ENCODE measurements around the gene IL17REL.
"Not testable (repeated sequence)": the region's sequence is repeated elsewhere in the genome, so short reads cannot be mapped to it uniquely, and the experiment has no call there.

Gene IL17REL

DNA sequence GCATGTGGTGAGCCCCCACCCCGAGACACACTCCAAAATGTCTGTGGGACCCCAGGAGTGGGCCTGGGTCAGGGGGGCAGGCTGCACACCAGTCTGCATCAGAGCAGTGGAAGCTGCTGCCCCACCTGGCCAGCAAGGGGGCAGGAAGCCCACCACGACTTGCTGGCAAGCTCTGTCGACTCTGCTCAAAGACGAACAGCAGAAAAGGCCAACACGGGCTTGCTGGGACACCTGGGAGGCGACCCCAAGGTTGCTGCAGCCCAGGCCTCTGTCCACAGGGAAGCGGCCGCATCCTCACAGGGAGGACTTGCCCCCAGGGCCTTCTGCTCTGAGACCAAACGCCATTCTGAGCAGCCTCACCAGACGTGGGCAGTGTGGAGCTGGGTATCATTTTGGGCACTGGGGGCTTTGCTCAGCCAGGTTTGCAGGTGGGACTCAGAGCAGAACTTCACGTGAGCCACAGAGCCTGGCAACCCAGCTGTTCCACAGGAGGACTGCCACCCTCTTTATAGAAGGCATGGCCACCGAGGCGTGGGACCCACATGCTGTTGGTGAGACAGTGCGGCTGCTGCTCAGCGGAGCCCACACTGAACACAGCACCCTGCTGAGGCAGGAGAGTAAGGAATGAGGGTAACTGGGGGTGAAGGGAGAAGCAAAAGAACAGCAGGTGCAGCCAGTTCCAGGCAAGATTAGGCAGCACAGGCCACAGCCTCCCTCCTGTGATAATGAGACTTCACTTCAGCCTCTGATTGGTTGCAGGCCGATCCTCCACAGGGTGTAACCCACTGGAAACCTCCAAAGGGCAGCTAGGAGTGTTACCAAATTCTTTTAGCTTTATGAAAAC lies 11.0 kb downstream of the IL17REL start:
- no peak for FAIRE-seq

DNA sequence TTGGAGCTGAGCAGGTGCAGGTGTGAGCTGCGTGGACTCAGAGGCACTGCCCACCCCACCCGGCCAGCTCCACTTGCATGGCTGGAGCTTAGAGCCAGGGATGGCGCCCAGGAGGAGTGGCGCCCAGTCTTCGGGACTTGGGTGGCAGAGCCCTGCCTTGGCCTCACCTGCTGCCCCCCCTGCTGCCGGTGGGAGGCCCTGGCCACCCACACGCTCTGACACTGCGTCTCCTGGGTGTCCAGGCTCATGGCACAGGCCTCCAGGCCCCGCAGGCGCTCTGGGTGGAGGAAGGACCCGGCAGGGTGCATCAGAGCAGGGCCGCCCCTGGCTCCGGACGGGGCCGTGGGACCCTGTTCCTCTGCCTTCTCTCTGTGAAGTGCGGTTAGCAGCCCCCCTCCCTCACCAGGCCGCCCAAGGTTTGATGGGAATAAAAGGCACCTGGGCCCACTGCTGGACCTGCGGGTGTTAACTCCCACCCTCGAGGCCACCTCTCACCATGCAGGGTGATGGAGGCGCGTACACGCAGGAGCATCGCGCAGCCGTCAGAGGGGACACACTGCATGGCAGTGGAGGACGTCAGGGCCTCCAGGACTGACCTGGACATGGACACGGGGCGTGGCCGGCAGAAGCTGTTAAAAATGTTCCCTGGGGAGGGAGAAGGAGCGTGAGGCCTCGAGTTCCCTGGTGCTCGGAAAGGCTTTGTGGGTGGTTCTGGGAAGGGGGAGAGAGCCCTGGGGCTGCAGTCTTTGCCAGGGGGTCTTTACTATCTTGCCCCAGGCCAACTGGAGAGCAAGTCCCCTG lies 11.8 kb downstream of the IL17REL start:
- FAIRE-seq = no peak

DNA sequence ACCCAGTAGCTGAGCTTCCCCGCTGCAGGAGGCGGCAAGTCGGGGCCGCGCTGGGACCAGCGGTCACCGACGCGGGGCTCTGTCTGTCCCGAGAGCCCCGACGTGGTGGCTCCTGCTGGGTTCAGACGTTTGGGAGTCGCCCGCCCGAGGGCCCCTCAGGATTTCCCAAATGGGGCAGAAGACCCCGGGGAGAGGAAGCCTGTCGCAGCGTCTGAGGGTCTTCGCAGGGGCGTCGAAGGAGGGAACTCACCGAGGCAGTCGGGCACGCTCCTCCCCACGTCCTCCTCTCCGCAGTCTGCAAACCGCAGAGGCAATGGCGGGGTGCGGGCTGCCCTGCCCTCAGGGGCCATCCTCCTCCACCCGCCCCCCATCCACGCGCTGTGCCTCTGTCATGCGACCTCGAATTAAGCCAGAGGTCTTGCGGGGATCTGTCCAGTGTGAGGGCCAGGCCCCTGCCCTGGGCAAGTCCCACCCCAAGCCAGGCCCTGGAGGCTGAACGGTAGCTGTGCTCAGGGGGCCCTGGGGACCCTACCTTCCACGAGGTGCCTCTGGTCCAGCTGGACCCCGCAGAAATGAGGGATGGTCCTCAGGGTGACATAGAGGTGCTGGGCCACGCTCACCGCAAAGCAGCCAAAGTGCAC lies 12.5 kb downstream of the IL17REL start:
- no peak for FAIRE-seq

DNA sequence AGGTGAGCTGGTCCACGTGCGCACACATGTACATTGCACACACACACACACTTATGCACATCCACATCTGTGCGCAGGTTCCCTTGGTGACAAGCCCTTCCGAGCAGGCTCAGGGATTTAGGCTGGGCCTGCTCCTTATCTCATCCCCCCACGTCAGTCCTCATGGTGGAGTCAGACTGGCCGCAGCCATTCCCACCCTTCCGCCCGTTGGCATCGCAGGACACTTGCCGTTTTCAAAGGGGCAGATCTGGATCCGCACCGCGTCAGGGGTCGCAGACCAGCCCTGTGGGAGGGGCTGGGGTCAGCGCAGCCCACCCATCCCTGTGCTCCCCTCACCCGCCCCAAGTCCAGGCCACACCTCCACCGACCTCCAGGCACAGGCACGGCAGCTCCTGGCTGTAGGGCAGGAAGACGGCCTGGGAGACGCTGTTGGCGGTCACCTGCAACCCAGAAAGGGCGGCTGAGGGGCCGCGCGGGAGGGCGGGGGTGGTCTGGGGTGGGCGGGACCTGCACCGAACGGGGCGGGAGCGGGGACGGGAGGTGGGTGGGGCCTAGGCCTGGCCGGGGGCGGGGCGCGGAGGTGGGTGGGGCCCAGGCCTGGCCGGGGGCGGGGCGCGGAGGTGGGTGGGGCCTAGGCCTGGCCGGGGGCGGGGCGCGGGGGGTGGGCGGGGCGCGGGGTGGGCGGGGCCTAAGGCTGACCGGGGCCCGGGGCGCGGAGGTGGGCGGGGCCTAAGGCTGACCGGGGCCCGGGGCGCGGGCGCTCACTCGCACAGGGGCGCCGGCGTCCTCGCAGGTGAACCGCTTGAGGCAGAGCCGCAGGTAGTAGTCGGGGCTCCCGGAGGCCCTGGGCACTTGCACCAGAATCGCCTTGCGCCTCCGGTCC lies 13.3 kb downstream of the IL17REL start:
- no peak for FAIRE-seq

DNA sequence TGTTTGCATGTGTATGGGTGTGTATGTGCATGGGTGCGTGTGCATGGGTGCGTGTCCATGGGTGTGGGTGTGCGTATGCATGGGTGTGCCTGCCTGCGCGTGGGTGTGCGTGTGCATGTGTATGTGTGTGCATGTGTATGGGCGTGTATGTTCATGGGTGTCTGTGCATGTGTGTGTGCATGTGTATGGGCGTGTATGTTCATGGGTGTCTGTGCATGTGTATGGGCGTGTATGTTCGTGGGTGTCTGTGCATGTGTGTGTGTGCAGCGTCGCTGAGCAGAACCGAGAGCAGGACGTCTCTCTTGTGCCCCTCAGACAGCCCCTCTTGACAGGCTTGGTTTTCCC lies 13.9 kb downstream of the IL17REL start:
- no peak for FAIRE-seq

DNA sequence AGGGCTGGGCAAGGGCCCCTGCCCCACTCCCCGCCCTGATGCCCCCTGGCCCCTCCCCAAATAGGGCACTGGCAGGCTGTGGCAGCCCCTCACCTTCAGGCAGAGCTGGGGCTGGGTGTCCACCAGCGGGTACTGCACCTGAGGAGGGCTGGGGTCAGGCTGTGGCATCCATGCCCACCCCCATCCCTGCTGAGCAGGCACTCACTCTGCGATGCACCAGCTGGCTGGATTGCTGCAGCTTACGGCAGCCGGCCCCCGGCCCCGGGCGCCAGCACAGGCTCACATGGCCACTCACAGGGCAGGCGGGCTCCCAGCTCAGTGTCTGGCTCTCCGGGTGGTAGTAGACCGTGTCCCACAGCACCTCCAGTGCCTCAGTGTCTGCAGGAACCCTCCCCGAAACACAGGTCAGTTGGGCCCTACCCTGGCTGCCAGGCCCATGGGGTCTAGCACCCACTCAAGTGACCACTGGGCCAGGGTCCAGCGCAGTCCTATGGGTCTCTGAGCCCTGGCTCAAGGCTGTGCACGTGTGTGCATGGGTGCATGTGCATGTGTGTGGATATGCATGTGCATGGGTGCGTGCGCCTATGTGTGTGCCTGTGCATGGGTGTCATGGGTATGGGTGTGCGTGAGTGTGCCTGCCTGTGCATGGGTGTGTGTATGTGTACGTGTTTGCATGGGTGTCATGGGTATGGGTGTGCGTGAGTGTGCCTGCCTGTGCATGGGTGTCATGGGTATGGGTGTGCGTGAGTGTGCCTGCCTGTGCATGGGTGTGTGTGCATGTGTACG lies 14.4 kb downstream of the IL17REL start:
- FAIRE-seq = no peak

DNA sequence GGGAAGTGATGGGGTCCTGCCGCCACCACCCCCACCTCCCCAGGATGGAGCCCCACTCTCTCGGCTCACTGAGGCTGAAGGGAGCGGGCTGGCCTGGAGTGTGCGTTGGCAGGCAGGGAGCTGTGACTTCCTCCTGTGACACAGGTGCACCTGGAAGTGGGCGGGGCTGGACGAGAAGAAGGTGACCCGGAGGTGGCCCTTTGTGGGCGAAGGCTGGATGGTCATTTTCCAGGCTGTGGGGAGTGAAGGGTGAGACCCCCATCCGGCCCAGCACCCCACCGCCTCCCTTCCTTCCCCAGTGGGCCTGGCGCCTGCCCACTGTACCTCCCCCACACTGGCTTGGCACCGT lies 15.3 kb downstream of the IL17REL start:
- FAIRE-seq = no peak

DNA sequence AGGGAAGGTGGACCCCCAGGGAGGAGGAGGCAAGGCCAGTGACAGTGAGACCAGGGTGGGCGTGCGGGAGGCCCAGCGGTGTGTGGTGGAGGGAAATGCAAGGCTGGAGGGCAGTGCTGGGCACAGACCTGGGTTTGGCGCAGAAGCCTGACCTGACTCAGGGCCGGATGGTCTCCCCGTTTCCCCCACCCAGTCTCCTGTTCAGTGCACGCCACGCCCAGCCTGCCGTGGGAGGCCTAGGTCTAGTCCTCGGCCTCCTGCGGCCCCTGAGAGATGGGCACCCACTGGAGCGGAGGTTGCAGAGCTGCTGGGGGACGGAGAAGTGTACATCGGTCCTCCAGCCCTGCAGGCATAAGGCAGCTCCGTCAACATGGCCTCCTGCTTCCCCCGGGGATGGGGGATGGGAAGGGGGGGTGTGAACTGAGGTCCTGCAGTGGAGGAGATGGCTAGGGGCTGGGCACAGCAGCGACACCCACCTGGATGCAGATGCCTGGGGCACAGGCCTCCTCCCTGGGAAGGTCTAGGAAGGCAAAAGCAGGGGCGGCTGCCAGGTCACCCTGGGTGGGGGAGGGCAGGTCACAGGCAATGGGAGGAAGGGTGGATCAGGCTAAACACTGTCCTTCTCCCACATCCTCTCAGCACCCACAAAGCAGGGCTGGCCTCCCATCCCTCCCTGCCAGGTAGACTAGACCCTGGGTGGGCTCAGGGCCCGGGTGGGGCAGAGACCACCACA lies 15.9 kb downstream of the IL17REL start:
- FAIRE-seq = no peak

DNA sequence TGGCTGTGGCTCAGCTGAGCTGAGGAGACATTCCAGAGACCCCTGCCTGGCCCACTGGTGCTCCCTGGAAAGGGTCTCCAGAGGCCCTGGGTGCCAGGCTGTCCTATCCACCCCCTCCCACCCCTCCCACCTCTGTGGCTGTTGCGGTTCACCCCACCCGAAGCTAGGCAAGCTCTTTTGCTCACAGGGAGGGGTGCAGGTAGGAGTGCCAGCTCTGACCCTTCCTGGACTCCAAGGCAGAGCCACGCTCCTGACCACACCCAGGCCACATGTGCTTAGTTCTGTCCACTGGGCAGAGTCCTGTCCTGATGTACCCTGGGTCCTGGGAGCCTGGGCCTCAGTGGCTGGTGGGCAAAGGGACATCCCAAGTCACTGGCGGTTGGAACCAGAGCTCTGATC lies 16.4 kb downstream of the IL17REL start:
- FAIRE-seq = no peak

DNA sequence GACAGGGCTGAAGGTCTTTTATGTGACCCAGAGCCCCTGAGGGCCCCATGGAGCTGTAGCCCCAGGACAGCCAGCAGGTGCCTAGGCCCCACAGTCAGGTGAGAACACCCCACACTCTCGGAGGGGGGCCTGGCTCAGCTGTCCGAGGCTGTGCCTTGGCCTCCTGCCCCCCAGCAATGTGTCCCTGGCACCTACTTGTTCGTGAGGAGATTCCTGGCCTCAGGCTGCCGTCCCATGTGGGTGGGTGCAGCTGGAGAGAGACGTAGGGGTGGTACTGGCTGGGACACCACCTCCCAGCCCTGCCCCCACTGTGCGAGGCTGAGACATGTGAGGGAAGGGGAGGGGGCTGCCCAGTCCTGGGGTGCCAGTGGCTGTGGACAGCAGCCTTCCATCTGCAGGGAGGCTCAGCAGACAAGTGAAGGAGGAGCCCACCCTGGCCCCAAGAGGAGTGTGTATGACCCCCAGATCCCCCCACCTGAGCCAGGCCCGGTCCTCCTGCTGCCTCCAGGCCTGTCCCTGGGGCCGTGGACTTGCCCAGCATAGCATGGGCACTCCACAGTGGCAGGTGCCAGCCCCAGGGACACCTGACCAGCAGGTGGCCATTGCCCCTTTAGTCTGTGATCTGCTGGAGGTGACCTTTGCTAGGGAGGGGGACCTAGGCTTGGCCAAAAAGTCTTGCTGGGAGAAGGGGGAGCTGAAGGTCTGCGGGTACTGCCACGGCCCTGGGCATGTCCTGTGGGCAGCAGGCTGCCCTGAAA lies 17.0 kb downstream of the IL17REL start:
- FAIRE-seq = no peak

DNA sequence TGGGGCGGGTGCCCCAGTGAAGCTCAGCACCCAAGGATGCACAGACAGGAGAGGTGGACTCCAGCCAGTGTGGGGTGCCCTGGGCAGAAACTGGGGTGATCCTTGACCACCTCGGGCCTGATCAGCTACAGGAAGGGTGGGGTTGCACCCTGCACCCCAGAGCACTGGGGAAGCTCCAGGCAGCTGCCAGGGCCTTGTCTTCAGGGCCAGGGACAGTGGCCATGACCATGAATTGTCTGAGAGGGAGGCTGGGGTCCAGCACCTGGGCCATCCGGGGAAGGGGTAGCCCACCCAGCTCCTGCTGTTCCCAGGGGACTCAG lies 17.6 kb downstream of the IL17REL start:
- no peak for FAIRE-seq

DNA sequence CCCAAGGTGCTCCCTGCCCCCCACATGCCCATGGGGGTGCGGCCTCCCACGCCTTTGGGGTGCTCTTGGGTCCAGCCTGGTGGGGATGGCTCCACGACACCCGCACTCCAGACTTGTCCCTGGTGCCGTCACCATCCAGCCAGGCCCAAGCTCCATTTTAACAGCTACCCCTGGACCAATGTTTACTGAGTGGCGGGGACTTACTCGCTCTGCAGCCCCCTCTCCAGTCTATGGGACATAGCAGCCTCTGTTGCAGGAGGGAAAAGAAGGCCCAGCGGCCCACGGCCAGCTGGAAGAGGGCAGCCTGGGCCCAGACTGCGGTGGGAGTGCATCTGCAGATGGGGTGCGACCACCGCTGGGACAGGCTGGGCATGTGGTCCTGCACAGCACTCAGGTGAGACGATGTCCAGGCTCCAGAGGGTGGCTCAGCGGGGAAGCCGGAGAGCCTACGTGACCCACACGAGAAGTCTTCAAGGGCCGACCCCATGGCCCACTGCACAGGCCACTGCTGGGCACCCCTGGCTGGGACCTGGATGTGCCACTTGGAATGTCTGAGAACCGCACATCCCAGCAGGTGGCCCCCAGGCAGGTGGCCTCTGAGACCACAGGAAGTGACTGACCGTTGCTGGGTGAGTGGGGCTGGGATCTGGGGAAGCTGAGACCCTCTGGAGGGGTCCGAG lies 18.1 kb downstream of the IL17REL start:
- no peak for FAIRE-seq

DNA sequence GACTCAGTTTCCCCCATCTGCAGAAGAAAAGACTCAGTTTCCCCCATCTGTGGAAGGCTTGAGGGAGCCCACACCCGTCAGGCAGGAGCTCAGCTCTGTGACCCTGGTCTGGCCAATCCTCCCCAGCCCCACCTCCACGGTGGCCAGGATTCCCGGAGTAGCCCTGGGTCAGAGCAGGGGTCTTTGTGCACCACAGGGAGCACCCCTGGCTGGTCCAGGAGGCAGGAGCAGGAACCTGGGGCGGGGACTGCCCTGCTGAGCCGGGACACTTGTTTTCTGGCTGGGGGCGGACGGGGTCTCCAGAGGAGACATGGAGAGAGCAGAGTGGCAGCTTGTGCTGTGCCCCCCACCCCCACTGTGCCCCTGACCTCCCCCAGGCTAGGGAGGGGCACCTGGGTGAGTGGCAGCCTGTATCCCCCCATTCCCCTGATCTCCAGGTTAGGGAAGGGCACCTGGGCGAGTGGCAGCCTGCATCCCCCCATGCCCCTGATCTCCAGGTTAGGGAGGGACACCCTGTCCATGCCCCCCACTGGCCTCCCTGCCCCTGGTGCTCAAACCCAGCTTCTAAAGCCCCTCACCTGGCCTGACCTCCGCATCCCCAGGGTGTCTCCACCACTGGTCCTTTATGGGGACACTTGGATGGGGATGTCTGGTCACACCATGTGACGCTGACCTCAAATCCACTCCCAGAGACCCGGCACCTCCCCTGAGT lies 18.8 kb downstream of the IL17REL start:
- no peak for FAIRE-seq

DNA sequence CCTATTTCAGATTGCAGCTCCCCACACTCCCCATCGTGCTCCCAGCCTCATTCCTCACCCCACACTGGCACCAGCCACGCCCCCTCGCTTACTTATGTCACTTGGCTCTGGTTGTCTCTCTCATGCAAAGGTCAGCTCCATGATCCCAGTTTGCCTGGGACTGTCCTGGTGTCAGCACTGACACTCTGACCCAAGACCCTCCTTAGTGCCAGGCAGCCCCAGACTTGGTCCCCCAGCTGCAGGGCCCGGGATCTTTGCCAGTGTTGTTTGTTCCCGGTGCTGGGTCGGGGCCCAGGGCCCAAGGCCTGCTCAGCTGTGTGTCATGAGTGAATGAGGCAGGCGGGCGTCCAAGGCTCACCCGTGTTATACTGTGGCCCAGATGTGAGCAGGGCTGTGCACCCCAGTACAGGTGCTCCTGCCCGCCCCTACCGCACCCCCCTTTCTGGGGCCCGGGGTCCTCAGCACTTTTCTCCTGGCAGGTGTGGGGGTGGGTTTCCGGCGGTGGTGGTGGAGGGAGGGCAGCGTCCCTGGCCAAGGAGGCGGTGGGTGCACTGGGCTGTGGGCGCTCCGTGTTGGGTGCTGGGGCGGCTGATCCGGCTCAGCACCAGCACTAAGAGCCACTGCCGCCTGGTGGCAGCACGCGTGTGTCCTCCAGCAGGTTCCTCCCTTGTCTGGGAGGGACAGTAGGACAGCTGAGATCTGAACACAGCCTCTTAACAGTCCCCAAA lies 19.5 kb downstream of the IL17REL start:
- FAIRE-seq = no peak

DNA sequence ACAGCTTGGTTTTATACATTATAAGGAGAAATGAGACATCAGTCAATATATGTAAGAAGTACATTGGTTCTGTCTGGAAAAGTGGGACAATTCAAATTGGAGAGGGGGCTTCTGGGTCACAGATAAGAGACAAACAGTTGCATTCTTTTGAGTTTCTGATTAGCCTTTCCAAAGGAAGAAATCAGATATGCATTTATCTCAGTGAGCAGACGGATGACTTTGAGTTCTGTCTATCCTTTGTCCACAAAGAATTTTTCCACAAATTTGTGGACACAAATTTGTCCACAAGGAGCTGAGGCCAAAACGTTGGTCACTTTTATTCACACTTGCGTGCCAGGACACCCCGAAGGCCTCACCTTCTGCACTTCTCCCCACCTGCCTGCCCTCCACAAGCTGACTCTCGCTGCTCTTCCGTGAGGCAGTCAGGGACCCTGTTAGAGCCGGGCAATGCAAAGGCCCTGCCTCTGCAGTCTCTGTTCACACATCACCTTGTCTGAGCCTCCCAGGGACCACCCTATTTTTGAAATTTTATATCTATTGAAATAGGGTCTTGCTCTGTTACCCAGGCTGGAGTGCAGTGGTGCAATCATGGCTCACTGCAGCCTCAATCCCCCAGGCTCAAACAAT lies 20.5 kb downstream of the IL17REL start:
- FAIRE-seq = no peak

DNA sequence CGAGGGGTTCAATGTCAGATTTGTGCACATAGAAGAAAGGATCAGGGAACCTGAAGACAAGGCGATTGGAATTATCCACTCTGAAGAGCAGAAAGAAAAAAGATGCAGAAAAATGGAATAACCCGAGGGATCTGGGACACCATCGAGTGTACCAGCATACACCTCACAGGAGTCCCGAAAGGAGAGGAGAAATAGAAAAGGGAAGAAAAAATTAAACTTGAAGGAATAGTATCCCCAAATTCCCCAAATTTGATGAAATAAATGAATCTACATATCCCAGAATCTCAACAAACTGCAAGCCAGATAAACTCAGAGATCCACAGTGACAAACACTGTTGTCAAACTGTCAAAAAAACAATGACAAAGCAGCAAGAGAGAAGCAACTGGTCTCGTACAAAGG lies 21.4 kb downstream of the IL17REL start:
- no peak for FAIRE-seq

DNA sequence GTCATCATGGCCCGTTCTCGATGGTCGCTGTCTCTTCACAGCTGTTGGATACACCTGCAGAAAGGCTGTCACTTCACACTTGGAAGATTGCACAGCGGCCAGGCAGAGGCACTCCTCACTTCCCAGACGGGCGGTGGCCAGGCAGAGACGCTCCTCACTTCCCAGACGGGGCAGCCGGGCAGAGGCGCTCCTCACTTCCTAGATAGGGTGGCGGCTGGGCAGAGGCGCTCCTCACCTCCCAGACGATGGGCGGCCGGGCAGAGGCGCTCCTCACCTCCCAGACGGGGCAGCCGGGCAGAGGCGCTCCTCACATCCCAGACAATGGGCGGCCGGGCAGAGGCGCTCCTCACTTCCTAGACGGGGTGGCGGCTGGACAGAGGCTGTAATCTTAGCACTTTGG lies 22.7 kb downstream of the IL17REL start:
- not testable (repeated sequence) for FAIRE-seq

DNA sequence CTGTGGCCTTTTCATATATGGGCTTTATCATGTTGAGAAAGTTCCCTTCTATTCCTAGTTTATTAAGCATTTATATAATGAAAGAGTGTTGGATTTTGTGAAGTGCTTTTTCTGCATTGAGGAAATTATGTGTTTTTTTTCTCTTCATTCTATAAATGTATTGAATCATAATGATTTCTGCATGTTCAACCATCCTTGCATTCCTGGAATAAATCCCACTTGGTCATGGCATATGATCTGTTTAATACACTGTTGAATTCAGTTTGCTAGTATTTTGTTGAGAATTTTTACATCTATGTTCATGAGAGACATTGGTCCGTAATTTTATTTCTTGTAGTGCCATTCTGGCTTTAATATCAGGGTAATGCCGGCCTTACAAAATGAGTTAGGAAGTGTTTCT lies 26.2 kb downstream of the IL17REL start:
- FAIRE-seq = no peak
